CD14-positive monocyte (primary cell): ENCODE measurements around the gene RNF217. TPM values are rescaled to one million over a fixed set of nuclear protein-coding genes. Genes with fewer than 3 reads are reported as not detected.

ENCODE experiments used
- DNase-seq, 3 donors: peaks; one replicate each; pipeline ENCODE4 v3.0.0-alpha.2; 2011 to 2022
- H2AFZ ChIP-seq: 2 replicates; pipeline ENCODE4 v1.6.0; 2012; ENCODE audit warnings: mild to moderate bottlenecking, low read depth, low read length, inconsistent platforms; ENCODE audit not compliant: insufficient read depth, poor library complexity, severe bottlenecking
- H3K27ac ChIP-seq, 2 donors: 1 replicate in 1 of 2; 2 replicates in 1 of 2; pipeline ENCODE4 v1.5.1; 2012 to 2013; ENCODE audit warnings: low read length in 2 of 2, control low read depth in 1 of 2, inconsistent platforms in 1 of 2, low read depth in 1 of 2, mild to moderate bottlenecking in 1 of 2
- H3K27me3 ChIP-seq, 2 donors: one replicate each; pipeline versions ENCODE4 v1.6.0 to v1.6.1; 2011 to 2013; ENCODE audit warnings: low read length in 2 of 2; ENCODE audit not compliant: control insufficient read depth in 2 of 2, insufficient read depth in 2 of 2
- H3K36me3 ChIP-seq, 2 donors: replicated peaks in 1 of 2; 1 replicate in 1 of 2; 2 replicates in 1 of 2; pipeline versions ENCODE4 v1.5.1 to v1.6.1; 2012 to 2013; ENCODE audit warnings: low read length in 2 of 2, control low read depth in 1 of 2, inconsistent platforms in 1 of 2, mild to moderate bottlenecking in 1 of 2; ENCODE audit not compliant: insufficient read depth in 2 of 2, control insufficient read depth in 1 of 2
- H3K4me1 ChIP-seq, 2 donors: 1 replicate in 1 of 2; 2 replicates in 1 of 2; pipeline versions ENCODE4 v1.5.1 to v1.6.1; 2012 to 2013; ENCODE audit warnings: low read length in 2 of 2, control low read depth in 1 of 2, inconsistent platforms in 1 of 2, mild to moderate bottlenecking in 1 of 2, moderate library complexity in 1 of 2; ENCODE audit not compliant: insufficient read depth in 2 of 2, control insufficient read depth in 1 of 2
- H3K4me2 ChIP-seq: replicated peaks from 2 replicates; pipeline ENCODE3; 2012; ENCODE audit warnings: low read length, moderate library complexity, mild to moderate bottlenecking; ENCODE audit not compliant: poor library complexity, severe bottlenecking; ENCODE audit errors: extremely low read depth
- H3K4me3 ChIP-seq, 3 experiments: fragments of 200-600 bp in 1 of 3; sonication (generic) in 1 of 3; replicated peaks in 1 of 3; 1 replicate in 2 of 3; 2 replicates in 1 of 3; pipeline ENCODE4 v1.5.1; 2011 to 2013; ENCODE audit warnings: low read length in 3 of 3, mild to moderate bottlenecking in 3 of 3, control low read depth in 2 of 3, low read depth in 2 of 3, inconsistent platforms in 1 of 3, moderate library complexity in 1 of 3
- H3K79me2 ChIP-seq: 2 replicates; pipeline ENCODE4 v1.6.0; 2012; ENCODE audit warnings: mild to moderate bottlenecking, control low read depth, inconsistent platforms, low read length, moderate library complexity; ENCODE audit not compliant: insufficient read depth
- H3K9ac ChIP-seq: 2 replicates; pipeline ENCODE4 v1.6.0; 2017; ENCODE audit warnings: low read length, mild to moderate bottlenecking; ENCODE audit not compliant: insufficient read depth, poor library complexity, severe bottlenecking
- H3K9me3 ChIP-seq, 2 donors: replicated peaks in 1 of 2; 1 replicate in 1 of 2; 2 replicates in 1 of 2; pipeline versions ENCODE4 v1.5.1 to v1.6.1; 2012 to 2013; ENCODE audit warnings: low read length in 2 of 2, control low read depth in 1 of 2; ENCODE audit not compliant: control insufficient read depth in 1 of 2, insufficient read depth in 1 of 2
- H4K20me1 ChIP-seq: 2 replicates; pipeline ENCODE4 v1.6.0; 2012; ENCODE audit warnings: mild to moderate bottlenecking, low read length, control low read depth, moderate library complexity; ENCODE audit not compliant: insufficient read depth
- H3K27ac Mint-ChIP-seq, 7 donors: one replicate each; pipeline ENCODE4 v1.8.0; 2020; ENCODE audit warnings: mild to moderate bottlenecking in 7 of 7, mixed read lengths in 7 of 7, moderate library complexity in 6 of 7, inconsistent platforms in 2 of 7
- H3K27me3 Mint-ChIP-seq, 3 donors: one replicate each; pipeline ENCODE4 v1.8.0; 2021 to 2022; ENCODE audit warnings: low read depth in 3 of 3, mild to moderate bottlenecking in 3 of 3, mixed read lengths in 3 of 3, moderate library complexity in 3 of 3, inconsistent platforms in 1 of 3
- H3K36me3 Mint-ChIP-seq, 2 donors: one replicate each; pipeline ENCODE4 v1.8.0; 2020; ENCODE audit warnings: mixed read lengths in 2 of 2, inconsistent platforms in 1 of 2, mild to moderate bottlenecking in 1 of 2
- H3K4me1 Mint-ChIP-seq: one replicate; pipeline ENCODE4 v1.8.0; 2020; ENCODE audit warnings: mild to moderate bottlenecking, mixed read lengths
- H3K4me3 Mint-ChIP-seq, 2 donors: one replicate each; pipeline ENCODE4 v1.8.0; 2020; ENCODE audit warnings: mild to moderate bottlenecking in 2 of 2, mixed read lengths in 2 of 2, moderate library complexity in 1 of 2
- H3K9me3 Mint-ChIP-seq, 7 donors: one replicate each; pipeline ENCODE4 v1.8.0; 2020 to 2022; ENCODE audit warnings: mixed read lengths in 7 of 7, mild to moderate bottlenecking in 6 of 7, moderate library complexity in 6 of 7, inconsistent platforms in 2 of 7
- WGBS: methylation state at CpG from one replicate; pipeline ENCODE4 v1.1.5; 2013; ENCODE audit warnings: missing lambda C conversion rate; ENCODE audit not compliant: insufficient coverage; 5-methylcytosine and 5-hydroxymethylcytosine counted together
- intact Hi-C, 2 donors: fragments of 100-400 bp; cut with micrococcal nuclease; formaldehyde crosslinking; loops; one replicate each; pipeline versions ENCODE4 v1.15.0 to v1.15.1; 2023
- polyA plus RNA-seq, 3 donors: library from polyadenylated mRNA; depleted of rRNA in 1 of 3; unstranded in 2 of 3; stranded (reverse) in 1 of 3; fragments of 300-500 nt in 2 of 3; fragments of >200 nt in 1 of 3; fragmentation: Illumina TruSeq in 2 of 3; gene quantifications; 1 replicate in 2 of 3; 2 replicates in 1 of 3; pipeline ENCODE4 v1.2.3, GENCODE V29; 2012 to 2021
- TF ChIP-seq, protein P1 (sequence below): fragments of 200-600 bp; IDR thresholded peaks from one replicate; pipeline ENCODE4 v1.8.0; 2022; ENCODE audit warnings: antibody characterized with exemption, mild to moderate bottlenecking

The RNF217 gene
- polyA plus RNA-seq, 3 donors: 2.2 to 11.6 (median 3.3) TPM

- no peaks in the 10 kb centered on the region for H3K79me2 ChIP-seq
- no peak overlapping the region for H3K4me2 ChIP-seq
- peaks cover 0 to 2% of the 10 kb centered on the region in 2 donors for H3K4me1 ChIP-seq
- H2AFZ ChIP-seq: no peak overlapping the region
- no peaks in the 10 kb centered on the region for H3K27me3 ChIP-seq
- no peaks in the 10 kb centered on the region for H3K27me3 Mint-ChIP-seq
- H3K27ac Mint-ChIP-seq: no peak overlapping the region
- H3K4me1 Mint-ChIP-seq: peaks cover 1% of the 10 kb centered on the region
- H3K9me3 Mint-ChIP-seq: peaks cover 22 to 40% (median 30%) of the 10 kb centered on the region in 7 donors
- no peak overlapping the region for H3K27ac ChIP-seq
- H3K36me3 ChIP-seq: no peaks in the 10 kb centered on the region
- no peak overlapping the region for H3K4me3 ChIP-seq
- DNase-seq: no peak
- TF ChIP-seq, protein P1, sequence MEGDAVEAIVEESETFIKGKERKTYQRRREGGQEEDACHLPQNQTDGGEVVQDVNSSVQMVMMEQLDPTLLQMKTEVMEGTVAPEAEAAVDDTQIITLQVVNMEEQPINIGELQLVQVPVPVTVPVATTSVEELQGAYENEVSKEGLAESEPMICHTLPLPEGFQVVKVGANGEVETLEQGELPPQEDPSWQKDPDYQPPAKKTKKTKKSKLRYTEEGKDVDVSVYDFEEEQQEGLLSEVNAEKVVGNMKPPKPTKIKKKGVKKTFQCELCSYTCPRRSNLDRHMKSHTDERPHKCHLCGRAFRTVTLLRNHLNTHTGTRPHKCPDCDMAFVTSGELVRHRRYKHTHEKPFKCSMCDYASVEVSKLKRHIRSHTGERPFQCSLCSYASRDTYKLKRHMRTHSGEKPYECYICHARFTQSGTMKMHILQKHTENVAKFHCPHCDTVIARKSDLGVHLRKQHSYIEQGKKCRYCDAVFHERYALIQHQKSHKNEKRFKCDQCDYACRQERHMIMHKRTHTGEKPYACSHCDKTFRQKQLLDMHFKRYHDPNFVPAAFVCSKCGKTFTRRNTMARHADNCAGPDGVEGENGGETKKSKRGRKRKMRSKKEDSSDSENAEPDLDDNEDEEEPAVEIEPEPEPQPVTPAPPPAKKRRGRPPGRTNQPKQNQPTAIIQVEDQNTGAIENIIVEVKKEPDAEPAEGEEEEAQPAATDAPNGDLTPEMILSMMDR: no peak
- no CpG with 5 or more reads among the region's 3 CpGs for WGBS
- H3K9me3 ChIP-seq: peaks cover 13 to 30% of the 10 kb centered on the region in 2 donors
- H3K9ac ChIP-seq: no peak overlapping the region
- H3K4me3 Mint-ChIP-seq: no peak overlapping the region
- H4K20me1 ChIP-seq: no peaks in the 10 kb centered on the region
- intact Hi-C loops: no loop called here
- no peaks in the 10 kb centered on the region for H3K36me3 Mint-ChIP-seq
Measured at GRCh38 chr6:125107896-125108295, 145.7 kb downstream of the RNF217 start.

DNA sequence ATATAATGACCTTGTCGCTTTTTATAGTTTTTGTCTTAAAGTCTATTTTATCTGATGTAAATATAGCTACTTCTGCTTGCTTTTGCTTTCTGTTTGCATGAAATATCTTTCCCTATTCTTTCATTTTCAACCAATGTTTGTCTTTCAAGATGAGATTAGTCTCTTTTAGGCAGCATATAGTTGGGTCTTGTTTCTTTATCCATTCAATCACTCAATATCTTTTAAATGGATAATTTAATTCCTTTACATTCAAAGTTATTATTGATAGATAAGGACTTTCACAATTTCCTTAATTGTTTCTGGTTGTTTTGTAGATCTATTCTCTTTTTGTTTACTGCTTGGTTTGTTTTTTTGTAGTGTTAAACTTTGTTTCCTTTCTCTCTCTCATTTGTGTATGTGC lies 147.8 kb downstream of the RNF217 start:
- Histone ChIP-seq H3K4me3 (no peak overlapping the region), H3K9ac (no peak overlapping the region)

More for the DNA sequence above, 147.8 kb downstream of the RNF217 start:
- intact Hi-C loops: loop anchor here in 1 of 2 donors (5.0 kb wide), 1 partner anchor 238 kb away; no protein-coding TSS in a partner anchor
- Histone ChIP-seq H3K4me1 (no peaks in the 10 kb centered on the region), H3K4me2 (no peak overlapping the region), H2AFZ (no peak overlapping the region), H3K36me3 (no peaks in the 10 kb centered on the region), H3K27ac (no peak overlapping the region), H3K79me2 (no peaks in the 10 kb centered on the region), H3K9me3 (peaks cover 13 to 30% of the 10 kb centered on the region in 2 donors), H3K27me3 (no peaks in the 10 kb centered on the region), H4K20me1 (no peaks in the 10 kb centered on the region)
- Mint-ChIP-seq H3K9me3 (peaks cover 22 to 40% (median 30%) of the 10 kb centered on the region in 7 donors), H3K4me3 (no peak overlapping the region), H3K36me3 (no peaks in the 10 kb centered on the region), H3K4me1 (no peaks in the 10 kb centered on the region), H3K27ac (no peak overlapping the region), H3K27me3 (no peaks in the 10 kb centered on the region)
- WGBS: no CpG with 5 or more reads among the region's 1 CpG
- TF ChIP-seq, protein P1: no peak
- DNase-seq: no peak
